Measurements from ENCODE around the gene STMN3. TPM values are rescaled to one million over a fixed set of nuclear protein-coding genes. Genes with fewer than 3 reads are reported as not detected.

STMN3 gene
- 328 and 395 TPM in 2 replicates for polyA plus RNA-seq (2014; cell fraction: cytosol; rRNA removed)
- polyA plus RNA-seq (2014; cell fraction: nucleus; rRNA removed) = 365 and 369 TPM in 2 replicates

- peak; percentile 94 for DNase-seq (ENCODE audit: low spot score)
Observed at GRCh38 chr20:63653041-63653973, at the start of gene STMN3. Gene STMN3 (minus strand): TSS chr20:63653424. CDS start chr20:63653345, 79 bp downstream.

- peak; percentile 21 for DNase-seq (ENCODE audit: low spot score)
Observed at GRCh38 chr20:63702036-63702665, 48.9 kb upstream of the STMN3 start.

GRCh38 chr20:63701329-63702035, 48.3 kb upstream of the STMN3 start:
- no peak for DNase-seq (ENCODE audit: low spot score)

- DNase-seq (ENCODE audit: low spot score) = no peak
Observed at GRCh38 chr20:63701051-63701328, 47.8 kb upstream of the STMN3 start.

GRCh38 chr20:63700199-63701050, 47.2 kb upstream of the STMN3 start:
- peak; percentile 71 for DNase-seq (ENCODE audit: low spot score)

GRCh38 chr20:63699466-63700198, 46.4 kb upstream of the STMN3 start:
- peak; percentile 88 for DNase-seq (ENCODE audit: low spot score)

- DNase-seq (ENCODE audit: low spot score) = no peak
Observed at GRCh38 chr20:63698739-63699465, 45.7 kb upstream of the STMN3 start.

GRCh38 chr20:63697868-63698545, 44.8 kb upstream of the STMN3 start:
- DNase-seq (ENCODE audit: low spot score) = peak; percentile 67

GRCh38 chr20:63697357-63697867, 44.2 kb upstream of the STMN3 start:
- DNase-seq (ENCODE audit: low spot score) = no peak

GRCh38 chr20:63696628-63697356, 43.6 kb upstream of the STMN3 start, which contains the start of gene TNFRSF6B:
Gene TNFRSF6B (plus strand): TSS chr20:63696652. CDS start chr20:63696768, 116 bp downstream.
- no peak for DNase-seq (ENCODE audit: low spot score)

- DNase-seq (ENCODE audit: low spot score) = no peak
Observed at GRCh38 chr20:63696306-63696627, 43.0 kb upstream of the STMN3 start.

- no peak for DNase-seq (ENCODE audit: low spot score)
Observed at GRCh38 chr20:63695424-63696305, 42.4 kb upstream of the STMN3 start.

GRCh38 chr20:63694584-63695423, 41.6 kb upstream of the STMN3 start:
- DNase-seq (ENCODE audit: low spot score) = no peak

- no peak for DNase-seq (ENCODE audit: low spot score)
Observed at GRCh38 chr20:63693733-63694583, 40.7 kb upstream of the STMN3 start.

GRCh38 chr20:63693083-63693732, 40.0 kb upstream of the STMN3 start:
- DNase-seq (ENCODE audit: low spot score) = no peak

All from SK-N-DZ (cell line).